HEK293 (cell line): Measurements from ENCODE around the gene TTLL4.

ENCODE experiments used
- GLI4 ChIP-seq: fragments of 450-650 bp; formaldehyde crosslinking; IDR thresholded peaks from 2 replicates; pipeline ENCODE4 v1.5.1; 2016; ENCODE audit warnings: missing biosample characterization, missing genetic modification characterization
- HOXC10 ChIP-seq: sonication (generic); formaldehyde crosslinking; IDR thresholded peaks from 2 replicates; pipeline ENCODE4 v1.8.1; 2023; ENCODE audit warnings: mild to moderate bottlenecking, missing genetic modification reagents
- KLF7 ChIP-seq: fragments of 450-650 bp; formaldehyde crosslinking; IDR thresholded peaks from 2 replicates; pipeline ENCODE4 v1.5.1; 2016; ENCODE audit warnings: missing biosample characterization, missing genetic modification characterization, borderline replicate concordance
- KLF9 ChIP-seq: fragments of 450-650 bp; formaldehyde crosslinking; IDR thresholded peaks from 2 replicates; pipeline ENCODE4 v1.5.1; 2016; ENCODE audit warnings: missing biosample characterization, missing genetic modification characterization, low read depth
- PBX3 ChIP-seq: sonication (generic); formaldehyde crosslinking; IDR thresholded peaks from 2 replicates; pipeline ENCODE4 v1.8.1; 2022; ENCODE audit warnings: mild to moderate bottlenecking, moderate library complexity, missing genetic modification reagents
- PRDM1 ChIP-seq: fragments of 450-650 bp; formaldehyde crosslinking; IDR thresholded peaks from 2 replicates; pipeline ENCODE4; 2016; ENCODE audit warnings: missing biosample characterization, missing genetic modification characterization
- RBAK ChIP-seq: fragments of 450-650 bp; formaldehyde crosslinking; IDR thresholded peaks from 2 replicates; pipeline ENCODE4 v1.5.1; 2016; ENCODE audit warnings: missing biosample characterization, missing genetic modification characterization
- SCRT1 ChIP-seq: fragments of 450-650 bp; formaldehyde crosslinking; IDR thresholded peaks from 2 replicates; pipeline ENCODE4 v1.5.1; 2016; ENCODE audit warnings: missing biosample characterization, missing genetic modification characterization, borderline replicate concordance
- TRIM28 ChIP-seq: IDR thresholded peaks from 2 replicates; pipeline ENCODE4 v1.6.1; 2011; ENCODE audit warnings: low read length, control low read depth, borderline replicate concordance
- ZBTB17 ChIP-seq: fragments of 450-650 bp; formaldehyde crosslinking; IDR thresholded peaks from 2 replicates; pipeline ENCODE4 v1.5.1; 2016; ENCODE audit warnings: missing biosample characterization, missing genetic modification characterization
- ZFP3 ChIP-seq: fragments of 450-650 bp; formaldehyde crosslinking; IDR thresholded peaks from 2 replicates; pipeline ENCODE4 v1.5.1; 2016; ENCODE audit warnings: low read depth, missing biosample characterization, missing genetic modification characterization
- ZFP69B ChIP-seq: fragments of 450-650 bp; formaldehyde crosslinking; IDR thresholded peaks from 2 replicates; pipeline ENCODE4 v1.5.1; 2016; ENCODE audit warnings: missing biosample characterization, missing genetic modification characterization
- ZNF10 ChIP-seq: fragments of 450-650 bp; formaldehyde crosslinking; IDR thresholded peaks from 2 replicates; pipeline ENCODE4 v1.5.1; 2017; ENCODE audit warnings: missing biosample characterization, missing genetic modification characterization
- ZNF155 ChIP-seq: fragments of 450-650 bp; formaldehyde crosslinking; IDR thresholded peaks from 2 replicates; pipeline ENCODE4 v1.5.1; 2016; ENCODE audit warnings: missing biosample characterization, missing genetic modification characterization
- ZNF157 ChIP-seq: fragments of 450-650 bp; formaldehyde crosslinking; IDR thresholded peaks from 2 replicates; pipeline ENCODE4 v1.5.1; 2016; ENCODE audit warnings: missing biosample characterization, missing genetic modification characterization
- ZNF16 ChIP-seq: fragments of 450-650 bp; formaldehyde crosslinking; IDR thresholded peaks from 2 replicates; pipeline ENCODE4 v1.5.1; 2016; ENCODE audit warnings: low read depth, missing biosample characterization, missing genetic modification characterization
- ZNF266 ChIP-seq: fragments of 450-650 bp; formaldehyde crosslinking; IDR thresholded peaks from 2 replicates; pipeline ENCODE4 v1.5.1; 2016; ENCODE audit warnings: missing biosample characterization, missing genetic modification characterization, low read depth
- ZNF274 ChIP-seq, 2 experiments: fragments of 200-500 bp in 1 of 2; fragments of 450-650 bp in 1 of 2; sonication (Bioruptor generic) in 1 of 2; formaldehyde crosslinking in 1 of 2; IDR thresholded peaks; 2 replicates each; pipeline versions ENCODE4 v1.5.1 to v1.6.1; 2014 to 2016; ENCODE audit warnings: borderline replicate concordance in 1 of 2, inconsistent platforms in 1 of 2, low read length in 1 of 2, missing biosample characterization in 1 of 2, missing genetic modification characterization in 1 of 2
- ZNF350 ChIP-seq: fragments of 450-650 bp; formaldehyde crosslinking; IDR thresholded peaks from 2 replicates; pipeline ENCODE4 v1.5.0; 2017; ENCODE audit warnings: missing biosample characterization, mild to moderate bottlenecking, missing genetic modification characterization
- ZNF423 ChIP-seq: fragments of 450-650 bp; formaldehyde crosslinking; IDR thresholded peaks from 2 replicates; pipeline ENCODE4 v1.5.1; 2016; ENCODE audit warnings: missing biosample characterization, missing genetic modification characterization
- ZNF555 ChIP-seq: fragments of 450-650 bp; formaldehyde crosslinking; conservative IDR thresholded peaks from 2 replicates; pipeline ENCODE4 v1.5.1; 2017; ENCODE audit warnings: missing biosample characterization, mild to moderate bottlenecking, missing genetic modification characterization, inconsistent platforms
- ZNF571 ChIP-seq: fragments of 450-650 bp; formaldehyde crosslinking; IDR thresholded peaks from 2 replicates; pipeline ENCODE4 v1.5.0; 2017; ENCODE audit warnings: missing biosample characterization, missing genetic modification characterization
- ZNF596 ChIP-seq: fragments of 450-650 bp; IDR thresholded peaks from 2 replicates; pipeline ENCODE4 v1.5.0; 2018; ENCODE audit warnings: missing biosample characterization, mild to moderate bottlenecking, missing genetic modification characterization, moderate library complexity
- TF ChIP-seq, protein P1 (sequence below): fragments of 450-650 bp; formaldehyde crosslinking; IDR thresholded peaks from 2 replicates; pipeline ENCODE4 v1.5.1; 2016; ENCODE audit warnings: missing biosample characterization, missing genetic modification characterization
- TF ChIP-seq, protein P2 (sequence below): fragments of 450-650 bp; formaldehyde crosslinking; IDR thresholded peaks from 2 replicates; pipeline ENCODE4 v1.5.1; 2016; ENCODE audit warnings: missing biosample characterization, missing genetic modification characterization
- TF ChIP-seq, protein P3 (sequence below): fragments of 450-650 bp; formaldehyde crosslinking; IDR thresholded peaks from 2 replicates; pipeline ENCODE4 v1.5.1; 2017; ENCODE audit warnings: missing biosample characterization, missing genetic modification characterization
- TF ChIP-seq, protein P4 (sequence below): fragments of 450-650 bp; formaldehyde crosslinking; IDR thresholded peaks from 2 replicates; pipeline ENCODE4 v1.5.1; 2016; ENCODE audit warnings: missing biosample characterization, missing genetic modification characterization, borderline replicate concordance

The TTLL4 gene

GRCh38 chr2:218722876-218723785, 12.5 kb downstream of the TTLL4 start (continued):
- TF ChIP-seq KLF9 (tag by site-specific recombination) (no peak), ZNF266 (tag by site-specific recombination) (no peak), ZNF155 (no peak), ZFP3 (tag by site-specific recombination) (no peak), RBAK (tag by site-specific recombination) (no peak), ZFP69B (tag by site-specific recombination) (no peak), GLI4 (tag by site-specific recombination) (no peak), PBX3 (CRISPR knock-in tag) (no peak), SCRT1 (no peak), ZNF16 (tag by site-specific recombination) (no peak), ZNF157 (tag by site-specific recombination) (no peak), ZNF350 (no peak), ZNF274 (IDR thresholded peaks at IDR 0.05; ENCODE audit: low read length) (no peak), ZNF274 (tag by site-specific recombination; IDR thresholded peaks at IDR 0.05; ENCODE audit: borderline replicate concordance) (no peak), ZNF596 (no peak), HOXC10 (no peak), ZNF10 (no peak), TRIM28 (peak; percentile 93), KLF7 (tag by site-specific recombination) (no peak), PRDM1 (tag by site-specific recombination) (0 out of 2 replicates have a peak, but pooled peaks have one; percentile 43), ZNF423 (tag by site-specific recombination) (0 out of 2 replicates have a peak, but pooled peaks have one; percentile 34), ZNF555 (tag by site-specific recombination) (no peak), ZNF571 (tag by site-specific recombination) (no peak), ZBTB17 (no peak)
- TF ChIP-seq, protein P1, sequence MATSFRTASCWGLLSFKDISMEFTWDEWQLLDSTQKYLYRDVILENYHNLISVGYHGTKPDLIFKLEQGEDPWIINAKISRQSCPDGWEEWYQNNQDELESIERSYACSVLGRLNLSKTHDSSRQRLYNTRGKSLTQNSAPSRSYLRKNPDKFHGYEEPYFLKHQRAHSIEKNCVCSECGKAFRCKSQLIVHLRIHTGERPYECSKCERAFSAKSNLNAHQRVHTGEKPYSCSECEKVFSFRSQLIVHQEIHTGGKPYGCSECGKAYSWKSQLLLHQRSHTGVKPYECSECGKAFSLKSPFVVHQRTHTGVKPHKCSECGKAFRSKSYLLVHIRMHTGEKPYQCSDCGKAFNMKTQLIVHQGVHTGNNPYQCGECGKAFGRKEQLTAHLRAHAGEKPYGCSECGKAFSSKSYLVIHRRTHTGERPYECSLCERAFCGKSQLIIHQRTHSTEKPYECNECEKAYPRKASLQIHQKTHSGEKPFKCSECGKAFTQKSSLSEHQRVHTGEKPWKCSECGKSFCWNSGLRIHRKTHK = no peak
- TF ChIP-seq, protein P2, sequence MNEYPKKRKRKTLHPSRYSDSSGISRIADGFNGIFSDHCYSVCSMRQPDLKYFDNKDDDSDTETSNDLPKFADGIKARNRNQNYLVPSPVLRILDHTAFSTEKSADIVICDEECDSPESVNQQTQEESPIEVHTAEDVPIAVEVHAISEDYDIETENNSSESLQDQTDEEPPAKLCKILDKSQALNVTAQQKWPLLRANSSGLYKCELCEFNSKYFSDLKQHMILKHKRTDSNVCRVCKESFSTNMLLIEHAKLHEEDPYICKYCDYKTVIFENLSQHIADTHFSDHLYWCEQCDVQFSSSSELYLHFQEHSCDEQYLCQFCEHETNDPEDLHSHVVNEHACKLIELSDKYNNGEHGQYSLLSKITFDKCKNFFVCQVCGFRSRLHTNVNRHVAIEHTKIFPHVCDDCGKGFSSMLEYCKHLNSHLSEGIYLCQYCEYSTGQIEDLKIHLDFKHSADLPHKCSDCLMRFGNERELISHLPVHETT (tag by site-specific recombination) = no peak
- TF ChIP-seq, protein P3, sequence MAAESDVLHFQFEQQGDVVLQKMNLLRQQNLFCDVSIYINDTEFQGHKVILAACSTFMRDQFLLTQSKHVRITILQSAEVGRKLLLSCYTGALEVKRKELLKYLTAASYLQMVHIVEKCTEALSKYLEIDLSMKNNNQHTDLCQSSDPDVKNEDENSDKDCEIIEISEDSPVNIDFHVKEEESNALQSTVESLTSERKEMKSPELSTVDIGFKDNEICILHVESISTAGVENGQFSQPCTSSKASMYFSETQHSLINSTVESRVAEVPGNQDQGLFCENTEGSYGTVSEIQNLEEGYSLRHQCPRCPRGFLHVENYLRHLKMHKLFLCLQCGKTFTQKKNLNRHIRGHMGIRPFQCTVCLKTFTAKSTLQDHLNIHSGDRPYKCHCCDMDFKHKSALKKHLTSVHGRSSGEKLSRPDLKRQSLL (tag by site-specific recombination) = peak; percentile 46; the same call in 1 of the 2 replicates
- TF ChIP-seq, protein P4, sequence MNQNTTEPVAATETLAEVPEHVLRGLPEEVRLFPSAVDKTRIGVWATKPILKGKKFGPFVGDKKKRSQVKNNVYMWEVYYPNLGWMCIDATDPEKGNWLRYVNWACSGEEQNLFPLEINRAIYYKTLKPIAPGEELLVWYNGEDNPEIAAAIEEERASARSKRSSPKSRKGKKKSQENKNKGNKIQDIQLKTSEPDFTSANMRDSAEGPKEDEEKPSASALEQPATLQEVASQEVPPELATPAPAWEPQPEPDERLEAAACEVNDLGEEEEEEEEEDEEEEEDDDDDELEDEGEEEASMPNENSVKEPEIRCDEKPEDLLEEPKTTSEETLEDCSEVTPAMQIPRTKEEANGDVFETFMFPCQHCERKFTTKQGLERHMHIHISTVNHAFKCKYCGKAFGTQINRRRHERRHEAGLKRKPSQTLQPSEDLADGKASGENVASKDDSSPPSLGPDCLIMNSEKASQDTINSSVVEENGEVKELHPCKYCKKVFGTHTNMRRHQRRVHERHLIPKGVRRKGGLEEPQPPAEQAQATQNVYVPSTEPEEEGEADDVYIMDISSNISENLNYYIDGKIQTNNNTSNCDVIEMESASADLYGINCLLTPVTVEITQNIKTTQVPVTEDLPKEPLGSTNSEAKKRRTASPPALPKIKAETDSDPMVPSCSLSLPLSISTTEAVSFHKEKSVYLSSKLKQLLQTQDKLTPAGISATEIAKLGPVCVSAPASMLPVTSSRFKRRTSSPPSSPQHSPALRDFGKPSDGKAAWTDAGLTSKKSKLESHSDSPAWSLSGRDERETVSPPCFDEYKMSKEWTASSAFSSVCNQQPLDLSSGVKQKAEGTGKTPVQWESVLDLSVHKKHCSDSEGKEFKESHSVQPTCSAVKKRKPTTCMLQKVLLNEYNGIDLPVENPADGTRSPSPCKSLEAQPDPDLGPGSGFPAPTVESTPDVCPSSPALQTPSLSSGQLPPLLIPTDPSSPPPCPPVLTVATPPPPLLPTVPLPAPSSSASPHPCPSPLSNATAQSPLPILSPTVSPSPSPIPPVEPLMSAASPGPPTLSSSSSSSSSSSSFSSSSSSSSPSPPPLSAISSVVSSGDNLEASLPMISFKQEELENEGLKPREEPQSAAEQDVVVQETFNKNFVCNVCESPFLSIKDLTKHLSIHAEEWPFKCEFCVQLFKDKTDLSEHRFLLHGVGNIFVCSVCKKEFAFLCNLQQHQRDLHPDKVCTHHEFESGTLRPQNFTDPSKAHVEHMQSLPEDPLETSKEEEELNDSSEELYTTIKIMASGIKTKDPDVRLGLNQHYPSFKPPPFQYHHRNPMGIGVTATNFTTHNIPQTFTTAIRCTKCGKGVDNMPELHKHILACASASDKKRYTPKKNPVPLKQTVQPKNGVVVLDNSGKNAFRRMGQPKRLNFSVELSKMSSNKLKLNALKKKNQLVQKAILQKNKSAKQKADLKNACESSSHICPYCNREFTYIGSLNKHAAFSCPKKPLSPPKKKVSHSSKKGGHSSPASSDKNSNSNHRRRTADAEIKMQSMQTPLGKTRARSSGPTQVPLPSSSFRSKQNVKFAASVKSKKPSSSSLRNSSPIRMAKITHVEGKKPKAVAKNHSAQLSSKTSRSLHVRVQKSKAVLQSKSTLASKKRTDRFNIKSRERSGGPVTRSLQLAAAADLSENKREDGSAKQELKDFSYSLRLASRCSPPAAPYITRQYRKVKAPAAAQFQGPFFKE (tag by site-specific recombination) = no peak
